ENCODE data around the gene RAD1.

- TF ChIP-seq, protein P1, sequence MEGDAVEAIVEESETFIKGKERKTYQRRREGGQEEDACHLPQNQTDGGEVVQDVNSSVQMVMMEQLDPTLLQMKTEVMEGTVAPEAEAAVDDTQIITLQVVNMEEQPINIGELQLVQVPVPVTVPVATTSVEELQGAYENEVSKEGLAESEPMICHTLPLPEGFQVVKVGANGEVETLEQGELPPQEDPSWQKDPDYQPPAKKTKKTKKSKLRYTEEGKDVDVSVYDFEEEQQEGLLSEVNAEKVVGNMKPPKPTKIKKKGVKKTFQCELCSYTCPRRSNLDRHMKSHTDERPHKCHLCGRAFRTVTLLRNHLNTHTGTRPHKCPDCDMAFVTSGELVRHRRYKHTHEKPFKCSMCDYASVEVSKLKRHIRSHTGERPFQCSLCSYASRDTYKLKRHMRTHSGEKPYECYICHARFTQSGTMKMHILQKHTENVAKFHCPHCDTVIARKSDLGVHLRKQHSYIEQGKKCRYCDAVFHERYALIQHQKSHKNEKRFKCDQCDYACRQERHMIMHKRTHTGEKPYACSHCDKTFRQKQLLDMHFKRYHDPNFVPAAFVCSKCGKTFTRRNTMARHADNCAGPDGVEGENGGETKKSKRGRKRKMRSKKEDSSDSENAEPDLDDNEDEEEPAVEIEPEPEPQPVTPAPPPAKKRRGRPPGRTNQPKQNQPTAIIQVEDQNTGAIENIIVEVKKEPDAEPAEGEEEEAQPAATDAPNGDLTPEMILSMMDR (IDR thresholded peaks at IDR 0.05), result no peak
- TF ChIP-seq POLR2A (IDR thresholded peaks at IDR 0.05), result no peak
- no peak for TF ChIP-seq EP300 (IDR thresholded peaks at IDR 0.05)
Observed at GRCh38 chr5:34881246-34881645, 34.1 kb downstream of the RAD1 start.
